Muscle layer of colon (tissue), 2 donors: ENCODE data around the gene SLC45A2.
"Not testable (repeated sequence)": the region's sequence is repeated elsewhere in the genome, so short reads cannot be mapped to it uniquely, and the experiment has no call there.

Experiments
- H3K27ac ChIP-seq: one replicate; pipeline ENCODE4 v1.7.0; 2013; ENCODE audit warnings: low read depth, mild to moderate bottlenecking, low read length, moderate library complexity
- H3K27me3 ChIP-seq, 2 donors: one replicate each; pipeline ENCODE4 v1.7.0; 2013; ENCODE audit warnings: low read length in 2 of 2, mild to moderate bottlenecking in 2 of 2; ENCODE audit not compliant: insufficient read depth in 2 of 2, control insufficient read depth in 1 of 2
- H3K36me3 ChIP-seq: one replicate; pipeline ENCODE4 v1.7.0; 2013; ENCODE audit warnings: mild to moderate bottlenecking, low read length; ENCODE audit not compliant: insufficient read depth
- H3K4me1 ChIP-seq: one replicate; pipeline ENCODE4 v1.7.0; 2013; ENCODE audit warnings: mild to moderate bottlenecking, low read length; ENCODE audit not compliant: insufficient read depth
- H3K4me3 ChIP-seq, 2 donors: one replicate each; pipeline ENCODE4 v1.7.0; 2013; ENCODE audit warnings: low read length in 2 of 2, low read depth in 1 of 2, mild to moderate bottlenecking in 1 of 2, moderate library complexity in 1 of 2
- H3K9ac ChIP-seq: one replicate; pipeline ENCODE4 v1.7.0; 2013; ENCODE audit warnings: low read length
- H3K9me3 ChIP-seq: one replicate; pipeline ENCODE4 v1.7.0; 2013; ENCODE audit warnings: mild to moderate bottlenecking, low read length
- donor health status: abdominal sarcoma.
- donor health status: Adenocarcinoma of cecum.

Gene SLC45A2

GRCh38 chr5:33936381-33937016 is 48.0 kb downstream of the SLC45A2 start, which contains the start of gene RXFP3:
Gene RXFP3 (plus strand): TSS chr5:33936386. CDS start chr5:33936741, 355 bp downstream.
- H3K27ac ChIP-seq = no peak within 1 kb of the TSS
- peak within 1 kb of the TSS; percentile 5 to 59 for H3K4me3 ChIP-seq
- H3K9me3 ChIP-seq = no peaks in the 10 kb centered on the region
- no peaks in the 10 kb centered on the region for H3K4me1 ChIP-seq
- no peak within 1 kb of the TSS for H3K9ac ChIP-seq
- H3K36me3 ChIP-seq = no peaks in the 10 kb centered on the region
- H3K27me3 ChIP-seq = peaks cover 36 to 52% of the 10 kb centered on the region in 2 donors

- peaks cover 36 to 51% of the 10 kb centered on the region in 2 donors for H3K27me3 ChIP-seq
- H3K4me1 ChIP-seq = no peaks in the 10 kb centered on the region
- no peaks in the 10 kb centered on the region for H3K9me3 ChIP-seq
- H3K9ac ChIP-seq = no peak overlapping the region
- no peak overlapping the region for H3K27ac ChIP-seq
- peak overlapping the region; percentile 5 to 59 for H3K4me3 ChIP-seq
- H3K36me3 ChIP-seq = no peaks in the 10 kb centered on the region
Measured at GRCh38 chr5:33936004-33936380, 48.5 kb downstream of the SLC45A2 start.

- Histone ChIP-seq H3K9ac (no peak overlapping the region), H3K27me3 (peaks cover 29 to 34% of the 10 kb centered on the region in 2 donors), H3K9me3 (no peaks in the 10 kb centered on the region), H3K27ac (no peak overlapping the region), H3K4me3 (no peak overlapping the region), H3K36me3 (no peaks in the 10 kb centered on the region), H3K4me1 (no peaks in the 10 kb centered on the region)
Measured at GRCh38 chr5:33934176-33934575, 50.3 kb downstream of the SLC45A2 start.

GRCh38 chr5:33933723-33934169 is 50.7 kb downstream of the SLC45A2 start:
- Histone ChIP-seq H3K27ac (no peak overlapping the region), H3K36me3 (no peaks in the 10 kb centered on the region), H3K27me3 (peaks cover 26 to 34% of the 10 kb centered on the region in 2 donors), H3K9ac (no peak overlapping the region), H3K4me3 (no peak overlapping the region), H3K4me1 (no peaks in the 10 kb centered on the region), H3K9me3 (no peaks in the 10 kb centered on the region)

GRCh38 chr5:33931136-33931535 is 53.4 kb downstream of the SLC45A2 start:
- Histone ChIP-seq H3K9ac (no peak overlapping the region), H3K4me3 (no peak overlapping the region), H3K4me1 (no peaks in the 10 kb centered on the region), H3K27me3 (peaks cover 0 to 9% of the 10 kb centered on the region in 2 donors), H3K27ac (no peak overlapping the region), H3K36me3 (no peaks in the 10 kb centered on the region), H3K9me3 (no peaks in the 10 kb centered on the region)

GRCh38 chr5:33929925-33930690 is 54.4 kb downstream of the SLC45A2 start:
- Histone ChIP-seq H3K4me1 (no peaks in the 10 kb centered on the region), H3K27ac (no peak overlapping the region), H3K4me3 (no peak overlapping the region), H3K27me3 (peaks cover 0 to 1% of the 10 kb centered on the region in 2 donors), H3K36me3 (no peaks in the 10 kb centered on the region), H3K9me3 (no peaks in the 10 kb centered on the region), H3K9ac (no peak overlapping the region)

GRCh38 chr5:33928283-33928682 is 56.2 kb downstream of the SLC45A2 start:
- H3K4me1 ChIP-seq = no peaks in the 10 kb centered on the region
- no peaks in the 10 kb centered on the region for H3K9me3 ChIP-seq
- H3K4me3 ChIP-seq = no peak overlapping the region
- H3K9ac ChIP-seq = no peak overlapping the region
- no peaks in the 10 kb centered on the region for H3K27me3 ChIP-seq
- no peak overlapping the region for H3K27ac ChIP-seq
- H3K36me3 ChIP-seq = no peaks in the 10 kb centered on the region

- Histone ChIP-seq H3K9ac (no peak overlapping the region), H3K4me3 (no peak overlapping the region), H3K27ac (no peak overlapping the region)
Measured at GRCh38 chr5:33927685-33928084, 56.8 kb downstream of the SLC45A2 start.

GRCh38 chr5:33925278-33925677 is 59.2 kb downstream of the SLC45A2 start:
- H3K27me3 ChIP-seq = no peaks in the 10 kb centered on the region
- H3K4me3 ChIP-seq = no peak overlapping the region
- H3K9me3 ChIP-seq = no peaks in the 10 kb centered on the region
- H3K4me1 ChIP-seq = no peaks in the 10 kb centered on the region
- H3K27ac ChIP-seq = no peak overlapping the region
- no peaks in the 10 kb centered on the region for H3K36me3 ChIP-seq
- H3K9ac ChIP-seq = no peak overlapping the region

More at GRCh38 chr5:33927685-33928084, 56.8 kb downstream of the SLC45A2 start:
- Histone ChIP-seq H3K36me3 (no peaks in the 10 kb centered on the region), H3K4me1 (no peaks in the 10 kb centered on the region), H3K27me3 (no peaks in the 10 kb centered on the region), H3K9me3 (no peaks in the 10 kb centered on the region)

GRCh38 chr5:33921002-33921401 is 63.5 kb downstream of the SLC45A2 start:
- no peaks in the 10 kb centered on the region for H3K36me3 ChIP-seq
- no peak overlapping the region for H3K4me3 ChIP-seq
- no peak overlapping the region for H3K27ac ChIP-seq
- no peak overlapping the region for H3K9ac ChIP-seq
- no peaks in the 10 kb centered on the region for H3K4me1 ChIP-seq
- H3K9me3 ChIP-seq = no peaks in the 10 kb centered on the region
- H3K27me3 ChIP-seq = no peaks in the 10 kb centered on the region

- not testable (repeated sequence) for H3K9ac ChIP-seq, H3K9me3 ChIP-seq, H3K27ac ChIP-seq, H3K4me1 ChIP-seq, H3K36me3 ChIP-seq, H3K4me3 ChIP-seq, H3K27me3 ChIP-seq
Measured at GRCh38 chr5:33914844-33915243, 69.6 kb downstream of the SLC45A2 start.
